ENCODE data around the gene CTSA. TPM values are rescaled to one million over a fixed set of nuclear protein-coding genes. Genes with fewer than 3 reads are reported as not detected.

Gene CTSA
- total RNA-seq, 1 experiment from 2014 or later = 109 TPM

DNA sequence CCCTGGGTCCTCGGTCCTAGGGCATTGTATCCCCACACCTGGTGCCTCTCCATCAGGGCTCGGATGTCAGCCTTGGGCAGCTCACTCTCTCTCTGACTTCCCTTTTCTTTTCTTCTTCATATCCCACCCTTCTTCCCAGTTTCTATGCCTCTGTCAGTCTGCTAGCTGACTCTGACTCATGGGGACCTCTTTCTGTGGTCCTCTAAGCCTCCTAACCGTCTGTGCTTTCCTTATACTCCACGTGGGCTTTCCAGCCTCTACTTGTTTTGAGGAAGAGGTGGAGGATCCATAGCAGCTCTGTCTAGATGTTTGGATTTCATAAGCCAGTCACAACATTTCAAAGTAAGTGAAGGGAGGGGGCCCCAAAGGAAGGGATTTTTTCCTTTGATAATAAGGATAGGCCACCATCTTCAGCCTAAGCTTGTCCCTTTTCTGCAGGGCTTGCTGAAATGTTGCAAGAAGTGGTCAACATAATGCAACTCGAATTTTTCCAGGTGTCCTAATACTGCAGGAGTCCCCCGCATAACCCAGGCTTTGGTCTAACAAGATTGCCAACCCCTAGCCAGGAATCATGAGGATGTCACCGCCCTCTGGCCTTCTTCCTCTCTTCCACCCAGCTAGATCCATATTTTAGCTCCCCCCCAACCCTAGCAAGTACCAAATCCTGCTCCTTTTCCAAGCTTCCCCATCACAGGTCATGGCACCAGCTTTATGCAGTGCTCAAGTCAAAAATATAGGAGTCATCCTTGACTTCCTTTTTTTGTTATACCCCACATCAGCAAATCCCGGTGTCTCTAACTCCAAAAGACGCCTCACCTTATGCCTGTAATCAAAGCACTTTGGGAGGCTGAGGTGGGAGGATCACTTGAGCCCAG is 29.6 kb downstream of the CTSA start:
- Histone ChIP-seq H3K36me3 (ENCODE audit: control insufficient read depth in 1 of 2, insufficient read depth in 2 of 2, low read length in 2 of 2) (no peaks in the 10 kb centered on the region), H3K9me2 (ENCODE audit: insufficient read depth) (no peaks in the 10 kb centered on the region), H3K9me3 (ENCODE audit: control insufficient read depth in 1 of 2, insufficient read depth in 1 of 2, low read depth in 1 of 2, low read length in 2 of 2) (no peaks in the 10 kb centered on the region), H3K79me2 (ENCODE audit: insufficient read depth, low read length) (no peaks in the 10 kb centered on the region), H3K27ac (ENCODE audit: low read depth, low read length) (no peak overlapping the region), H3K9ac (ENCODE audit: low read length) (no peak overlapping the region), H2AFZ (ENCODE audit: low read depth, low read length, poor library complexity, severe bottlenecking) (no peak overlapping the region), H4K20me1 (ENCODE audit: insufficient read depth) (no peaks in the 10 kb centered on the region), H3K4me1 (ENCODE audit: control insufficient read depth in 1 of 2, insufficient read depth in 2 of 2, low read length in 2 of 2) (no peaks in the 10 kb centered on the region), H3K27me3 (ENCODE audit: insufficient read depth, low read length) (no peaks in the 10 kb centered on the region), H3K4me3 (replicated peaks in 1 of 2; ENCODE audit: low read depth in 1 of 2, low read length in 2 of 2) (no peak overlapping the region), H3K4me2 (ENCODE audit: low read length) (no peak overlapping the region)
- DNase-seq (ENCODE audit: low read depth, low spot score) (no peak), ATAC-seq (no peak)
- POLR2A ChIA-PET = interaction anchor here (0.6 to 3.2 kb wide), 2 partner anchors 14 to 49 kb away, joined by 3 to 12 read pairs; partner anchors contain the start of gene PCIF1
- intact Hi-C loops (cut with micrococcal nuclease) = no loop called here
- CTCF ChIA-PET = no interaction called here
- no peak for TF ChIP-seq POLR2AphosphoS5 (IDR thresholded peaks at IDR 0.05; ENCODE audit: low read depth, low read length)
- TF ChIP-seq EGR1 (IDR thresholded peaks at IDR 0.05; ENCODE audit: low read depth) = no peak
- no peak for TF ChIP-seq ZFX (IDR thresholded peaks at IDR 0.05)
- BruUV-seq (replicated peaks) = no TSS peak
- RAD21 ChIA-PET (ENCODE audit: low non-redundant PET in 1 of 2, low total read pairs in 2 of 2, uncharacterized antibody in 2 of 2, unreplicated experiment in 2 of 2) = no interaction called here

DNA sequence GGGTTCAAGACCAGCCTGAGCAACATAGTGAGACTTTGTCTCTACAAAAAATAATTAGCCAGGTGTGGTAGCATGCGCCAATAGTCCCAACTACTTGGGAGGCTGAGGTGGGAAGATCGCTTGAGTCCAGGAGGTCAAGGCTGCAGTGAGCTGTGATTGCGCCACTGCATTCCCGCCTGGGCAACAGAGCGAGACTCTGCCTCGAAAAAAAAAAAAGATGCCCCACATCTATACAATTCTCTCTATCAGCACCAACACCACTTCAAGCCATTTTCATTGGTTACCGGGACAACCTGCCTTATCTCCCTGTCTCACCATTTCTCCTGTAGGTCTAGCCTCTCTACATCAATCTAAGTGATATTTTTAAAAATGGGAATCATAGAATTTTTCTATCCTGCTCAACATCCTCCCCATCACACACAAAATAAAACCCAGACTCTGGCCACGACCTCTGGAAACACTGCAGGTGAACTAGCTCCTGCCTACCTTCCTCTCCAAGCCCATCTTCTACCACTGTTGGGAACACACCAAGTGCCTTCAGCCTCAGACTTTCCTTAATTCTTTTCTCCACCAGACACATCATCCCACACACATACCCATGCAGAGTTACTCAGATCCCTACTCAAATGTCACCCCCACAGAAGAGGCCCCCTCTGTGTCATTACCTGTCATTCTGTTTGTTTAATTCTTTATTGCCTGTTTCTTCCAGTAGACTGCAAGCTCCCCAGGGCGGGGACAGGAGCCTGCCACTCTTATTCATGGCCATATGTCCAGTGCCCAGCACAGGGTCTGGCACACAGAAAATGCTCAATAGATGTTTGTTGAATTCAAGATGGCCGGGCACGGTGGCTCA is 30.4 kb downstream of the CTSA start:
- no peaks in the 10 kb centered on the region for H3K9me3 ChIP-seq (ENCODE audit: control insufficient read depth in 1 of 2, insufficient read depth in 1 of 2, low read depth in 1 of 2, low read length in 2 of 2)
- H3K27ac ChIP-seq (ENCODE audit: low read depth, low read length) = no peak overlapping the region
- ChIA-PET RAD21 (ENCODE audit: low non-redundant PET in 1 of 2, low total read pairs in 2 of 2, uncharacterized antibody in 2 of 2, unreplicated experiment in 2 of 2) (no interaction called here), POLR2A (interaction anchor here (0.6 to 3.2 kb wide), 2 partner anchors 13 to 48 kb away, joined by 3 to 12 read pairs; partner anchors contain the start of gene PCIF1), CTCF (interaction anchor here (2.0 kb wide), 1 partner anchor 12 kb away, joined by 4 read pairs; no protein-coding TSS in a partner anchor)
- no peaks in the 10 kb centered on the region for H3K4me1 ChIP-seq (ENCODE audit: control insufficient read depth in 1 of 2, insufficient read depth in 2 of 2, low read length in 2 of 2)
- H3K27me3 ChIP-seq (ENCODE audit: insufficient read depth, low read length) = no peaks in the 10 kb centered on the region
- H2AFZ ChIP-seq (ENCODE audit: low read depth, low read length, poor library complexity, severe bottlenecking) = no peak overlapping the region
- no peaks in the 10 kb centered on the region for H3K9me2 ChIP-seq (ENCODE audit: insufficient read depth)
- H3K4me3 ChIP-seq (replicated peaks in 1 of 2; ENCODE audit: low read depth in 1 of 2, low read length in 2 of 2) = no peak overlapping the region
- intact Hi-C loops (cut with micrococcal nuclease) = no loop called here
- H3K36me3 ChIP-seq (ENCODE audit: control insufficient read depth in 1 of 2, insufficient read depth in 2 of 2, low read length in 2 of 2) = no peaks in the 10 kb centered on the region
- ATAC-seq (no peak), DNase-seq (ENCODE audit: low read depth, low spot score) (no peak)
- no peak overlapping the region for H3K4me2 ChIP-seq (ENCODE audit: low read length)
- H4K20me1 ChIP-seq (ENCODE audit: insufficient read depth) = no peaks in the 10 kb centered on the region
- H3K79me2 ChIP-seq (ENCODE audit: insufficient read depth, low read length) = no peaks in the 10 kb centered on the region
- no TSS peak for BruUV-seq (replicated peaks)
- H3K9ac ChIP-seq (ENCODE audit: low read length) = no peak overlapping the region
- TF ChIP-seq, protein P1, sequence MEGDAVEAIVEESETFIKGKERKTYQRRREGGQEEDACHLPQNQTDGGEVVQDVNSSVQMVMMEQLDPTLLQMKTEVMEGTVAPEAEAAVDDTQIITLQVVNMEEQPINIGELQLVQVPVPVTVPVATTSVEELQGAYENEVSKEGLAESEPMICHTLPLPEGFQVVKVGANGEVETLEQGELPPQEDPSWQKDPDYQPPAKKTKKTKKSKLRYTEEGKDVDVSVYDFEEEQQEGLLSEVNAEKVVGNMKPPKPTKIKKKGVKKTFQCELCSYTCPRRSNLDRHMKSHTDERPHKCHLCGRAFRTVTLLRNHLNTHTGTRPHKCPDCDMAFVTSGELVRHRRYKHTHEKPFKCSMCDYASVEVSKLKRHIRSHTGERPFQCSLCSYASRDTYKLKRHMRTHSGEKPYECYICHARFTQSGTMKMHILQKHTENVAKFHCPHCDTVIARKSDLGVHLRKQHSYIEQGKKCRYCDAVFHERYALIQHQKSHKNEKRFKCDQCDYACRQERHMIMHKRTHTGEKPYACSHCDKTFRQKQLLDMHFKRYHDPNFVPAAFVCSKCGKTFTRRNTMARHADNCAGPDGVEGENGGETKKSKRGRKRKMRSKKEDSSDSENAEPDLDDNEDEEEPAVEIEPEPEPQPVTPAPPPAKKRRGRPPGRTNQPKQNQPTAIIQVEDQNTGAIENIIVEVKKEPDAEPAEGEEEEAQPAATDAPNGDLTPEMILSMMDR (IDR thresholded peaks at IDR 0.05 in 2 of 3, conservative IDR thresholded peaks at IDR 0.05 in 1 of 3; ENCODE audit: borderline replicate concordance in 1 of 3, insufficient read depth in 1 of 3, low read depth in 2 of 3, low read length in 2 of 3) = no peak
- TF ChIP-seq SP1 (IDR thresholded peaks at IDR 0.05; ENCODE audit: low read depth) (no peak), ZNF274 (IDR thresholded peaks at IDR 0.05; ENCODE audit: low read depth, low read length) (no peak), RAD21 (IDR thresholded peaks at IDR 0.05; ENCODE audit: low read depth) (no peak), EZH2 (IDR thresholded peaks at IDR 0.05) (no peak), POLR2A (IDR thresholded peaks at IDR 0.05; ENCODE audit: borderline replicate concordance, extremely low read depth, insufficient read depth, insufficient read length) (no peak), YY1 (IDR thresholded peaks at IDR 0.05; ENCODE audit: extremely low read depth, insufficient replicate concordance, low read depth, low read length) (no peak), EGR1 (IDR thresholded peaks at IDR 0.05; ENCODE audit: low read depth) (no peak)
- TF ChIP-seq, protein P2, sequence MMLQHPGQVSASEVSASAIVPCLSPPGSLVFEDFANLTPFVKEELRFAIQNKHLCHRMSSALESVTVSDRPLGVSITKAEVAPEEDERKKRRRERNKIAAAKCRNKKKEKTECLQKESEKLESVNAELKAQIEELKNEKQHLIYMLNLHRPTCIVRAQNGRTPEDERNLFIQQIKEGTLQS (IDR thresholded peaks at IDR 0.05) = no peak
- TF ChIP-seq, protein P3, sequence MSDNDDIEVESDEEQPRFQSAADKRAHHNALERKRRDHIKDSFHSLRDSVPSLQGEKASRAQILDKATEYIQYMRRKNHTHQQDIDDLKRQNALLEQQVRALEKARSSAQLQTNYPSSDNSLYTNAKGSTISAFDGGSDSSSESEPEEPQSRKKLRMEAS (IDR thresholded peaks at IDR 0.05) = no peak
